ENCODE results near the gene MFAP4. TPM values are rescaled to one million over a fixed set of nuclear protein-coding genes. Genes with fewer than 3 reads are reported as not detected.

The MFAP4 gene
- total RNA-seq, 1 donor from 2014 or later: 37.7 TPM

DNA sequence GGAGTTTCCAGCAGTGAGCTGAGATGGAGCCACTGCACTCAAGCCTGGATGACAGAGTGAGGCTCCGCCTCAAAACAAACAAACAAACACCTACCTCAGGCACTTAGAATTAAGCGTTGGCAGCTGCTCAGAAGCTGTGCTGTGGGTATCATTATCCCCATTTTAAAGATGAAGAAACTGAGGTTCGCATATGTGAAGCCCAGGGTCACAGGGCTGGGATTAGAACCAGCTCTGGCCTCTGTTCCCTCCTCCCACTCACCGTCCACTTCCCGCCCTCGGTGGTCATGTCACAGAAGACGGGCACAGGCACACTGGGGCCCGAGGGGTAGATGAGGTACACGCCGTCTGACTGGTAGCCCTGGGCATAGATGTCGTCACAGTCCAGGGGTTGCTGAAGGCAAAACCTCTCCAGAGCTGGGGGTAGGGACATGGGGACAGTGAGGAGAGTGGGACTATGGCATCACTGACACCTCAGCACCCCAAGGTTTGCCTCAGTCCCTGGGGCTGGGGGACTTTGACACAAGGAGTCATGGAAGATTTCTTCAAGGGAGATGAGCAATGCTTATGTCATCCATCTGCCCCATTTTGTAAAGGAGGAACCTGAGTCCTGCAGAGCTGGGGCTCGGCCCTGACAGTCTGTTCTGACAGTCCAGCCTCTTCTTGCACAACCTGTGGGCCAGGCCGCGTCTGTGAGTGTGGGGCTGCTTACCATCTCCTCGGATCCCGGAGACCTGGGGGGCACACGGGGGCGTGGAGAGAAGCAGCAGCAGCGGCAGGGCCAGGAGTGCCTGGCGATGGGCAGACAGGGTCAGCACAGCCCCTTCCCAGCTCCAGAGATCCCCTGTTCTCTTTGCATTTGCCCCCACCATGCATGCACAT is 700 bp downstream of the MFAP4 start:
- Mint-ChIP-seq H3K4me1 (ENCODE audit: low read depth, unreplicated experiment) (peaks cover 24% of the 10 kb centered on the region), H3K27ac (ENCODE audit: unreplicated experiment) (peak overlapping the region; percentile 88)
- peak; percentile 44 for DNase-seq

GRCh38 chr17:19385521-19385983 is 1.4 kb downstream of the MFAP4 start:
- no peak for TF ChIP-seq CTCF (IDR thresholded peaks at IDR 0.05; ENCODE audit: partially characterized antibody, unreplicated experiment)
- peaks cover 23% of the 10 kb centered on the region for H3K4me1 Mint-ChIP-seq (ENCODE audit: low read depth, unreplicated experiment)
- peaks cover 15% of the 10 kb centered on the region for H3K27me3 Mint-ChIP-seq (ENCODE audit: unreplicated experiment)
- no peaks in the 10 kb centered on the region for H3K36me3 Mint-ChIP-seq (ENCODE audit: unreplicated experiment)
- peak overlapping the region; percentile 73 for H3K4me3 Mint-ChIP-seq (ENCODE audit: unreplicated experiment)
- DNase-seq: no peak
- H3K9me3 Mint-ChIP-seq (ENCODE audit: unreplicated experiment): peaks cover 14% of the 10 kb centered on the region
- peak overlapping the region; percentile 73 for H3K27ac Mint-ChIP-seq (ENCODE audit: unreplicated experiment)

More for the DNA sequence above, 700 bp downstream of the MFAP4 start:
- no peak for TF ChIP-seq CTCF (IDR thresholded peaks at IDR 0.05; ENCODE audit: partially characterized antibody, unreplicated experiment)
- Mint-ChIP-seq H3K9me3 (ENCODE audit: unreplicated experiment) (peaks cover 14% of the 10 kb centered on the region), H3K27me3 (ENCODE audit: unreplicated experiment) (peaks cover 12% of the 10 kb centered on the region), H3K4me3 (ENCODE audit: unreplicated experiment) (peak overlapping the region; percentile 73), H3K36me3 (ENCODE audit: unreplicated experiment) (no peaks in the 10 kb centered on the region)

- TF ChIP-seq CTCF (IDR thresholded peaks at IDR 0.05; ENCODE audit: partially characterized antibody, unreplicated experiment): no peak
- Mint-ChIP-seq H3K27ac (ENCODE audit: unreplicated experiment) (peak overlapping the region; percentile 88), H3K9me3 (ENCODE audit: unreplicated experiment) (peaks cover 16% of the 10 kb centered on the region), H3K36me3 (ENCODE audit: unreplicated experiment) (no peaks in the 10 kb centered on the region), H3K4me3 (ENCODE audit: unreplicated experiment) (no peak overlapping the region), H3K27me3 (ENCODE audit: unreplicated experiment) (peaks cover 16% of the 10 kb centered on the region), H3K4me1 (ENCODE audit: low read depth, unreplicated experiment) (peaks cover 24% of the 10 kb centered on the region)
- no peak for DNase-seq
Measured at GRCh38 chr17:19384723-19385391, 2.1 kb downstream of the MFAP4 start.

GRCh38 chr17:19383681-19384470 is 3.1 kb downstream of the MFAP4 start:
- H3K9me3 Mint-ChIP-seq (ENCODE audit: unreplicated experiment): peaks cover 18% of the 10 kb centered on the region
- H3K36me3 Mint-ChIP-seq (ENCODE audit: unreplicated experiment): no peaks in the 10 kb centered on the region
- H3K4me3 Mint-ChIP-seq (ENCODE audit: unreplicated experiment): peak overlapping the region; percentile 57
- H3K27me3 Mint-ChIP-seq (ENCODE audit: unreplicated experiment): peaks cover 24% of the 10 kb centered on the region
- no peak for TF ChIP-seq CTCF (IDR thresholded peaks at IDR 0.05; ENCODE audit: partially characterized antibody, unreplicated experiment)
- peaks cover 31% of the 10 kb centered on the region for H3K4me1 Mint-ChIP-seq (ENCODE audit: low read depth, unreplicated experiment)
- no peak for DNase-seq
- H3K27ac Mint-ChIP-seq (ENCODE audit: unreplicated experiment): peak overlapping the region; percentile 88

All from glutamatergic neuron (in vitro differentiated cells).